Glutamatergic neuron (in vitro differentiated cells): ENCODE results near the gene RAB14. TPM values are rescaled to one million over a fixed set of nuclear protein-coding genes. Genes with fewer than 3 reads are reported as not detected.
"Not testable (repeated sequence)": the region's sequence is repeated elsewhere in the genome, so short reads cannot be mapped to it uniquely, and the experiment has no call there.

Experiments used
- DNase-seq: peaks from one replicate; pipeline ENCODE4 v3.0.0; 2022
- H3K27ac Mint-ChIP-seq: one replicate; pipeline ENCODE4 v1.8.0; 2020; ENCODE audit warnings: mild to moderate bottlenecking, mixed read lengths, inconsistent platforms; ENCODE audit not compliant: unreplicated experiment
- H3K27me3 Mint-ChIP-seq: one replicate; pipeline ENCODE4 v1.8.0; 2020; ENCODE audit warnings: mild to moderate bottlenecking, moderate library complexity, mixed read lengths, inconsistent platforms; ENCODE audit not compliant: unreplicated experiment
- H3K36me3 Mint-ChIP-seq: one replicate; pipeline ENCODE4 v1.8.0; 2020; ENCODE audit warnings: mild to moderate bottlenecking, mixed read lengths, inconsistent platforms; ENCODE audit not compliant: unreplicated experiment
- H3K4me1 Mint-ChIP-seq: one replicate; pipeline ENCODE4 v1.8.0; 2020; ENCODE audit warnings: mild to moderate bottlenecking, low read depth, mixed read lengths, inconsistent platforms; ENCODE audit not compliant: unreplicated experiment
- H3K4me3 Mint-ChIP-seq: one replicate; pipeline ENCODE4 v1.8.0; 2020; ENCODE audit warnings: mild to moderate bottlenecking, mixed read lengths, inconsistent platforms; ENCODE audit not compliant: unreplicated experiment
- H3K9me3 Mint-ChIP-seq: one replicate; pipeline ENCODE4 v1.8.0; 2020; ENCODE audit warnings: mild to moderate bottlenecking, moderate library complexity, mixed read lengths, inconsistent platforms; ENCODE audit not compliant: unreplicated experiment
- total RNA-seq: library from RNA; stranded (reverse); fragmentation: NEBNext Ultra II Directional; extraction: Animal tissue kit (Norgen Biotek cat#: 25700); gene quantifications from one replicate; pipeline ENCODE4 v1.2.1, GENCODE V29; 2021; ENCODE audit not compliant: unreplicated experiment
- TF ChIP-seq, protein P1 (sequence below): fragments of 200-600 bp; sonication (generic); IDR thresholded peaks from one replicate; pipeline ENCODE4 v1.5.0; 2021; ENCODE audit not compliant: partially characterized antibody, unreplicated experiment

Gene RAB14
- total RNA-seq, 1 donor from 2014 or later: 50.7 TPM

DNA sequence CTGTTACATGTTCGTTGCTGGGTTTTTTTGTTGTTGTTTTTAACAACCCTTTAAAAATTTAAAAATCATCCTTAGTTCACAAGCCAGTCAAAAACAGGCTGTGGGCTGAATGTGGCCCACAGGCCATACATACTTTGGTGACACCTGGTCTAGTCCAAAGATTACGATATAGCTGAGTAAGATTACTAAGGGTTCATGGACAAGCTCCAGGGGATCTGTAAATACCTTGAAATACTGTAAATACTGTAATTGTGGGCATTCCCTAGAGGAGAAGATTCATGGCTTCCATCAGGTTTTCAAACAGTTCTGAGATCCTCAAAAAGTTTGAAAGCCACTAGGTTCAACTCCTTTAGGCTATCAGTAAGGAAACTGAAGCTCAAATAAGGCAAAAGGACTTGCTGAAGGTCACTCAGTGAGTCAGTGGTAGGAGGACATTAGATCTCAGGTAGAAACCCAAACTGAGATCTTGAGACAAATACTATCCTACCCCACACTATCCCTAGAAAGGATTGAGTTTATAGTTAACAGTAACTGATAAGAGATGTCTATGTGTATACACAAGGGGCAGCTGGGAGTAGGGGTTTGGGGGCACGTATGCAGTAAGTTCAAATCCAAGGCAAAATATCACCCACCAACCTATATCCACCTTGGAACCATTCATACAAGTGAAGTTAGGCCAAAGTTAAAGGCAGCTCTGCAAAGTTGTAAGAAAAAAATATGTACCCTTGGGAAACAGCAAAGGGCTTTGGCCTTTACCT, 17.8 kb downstream of the RAB14 start:
- no peak for DNase-seq
- H3K36me3 Mint-ChIP-seq: peaks cover 6% of the 10 kb centered on the region
- TF ChIP-seq, protein P1, sequence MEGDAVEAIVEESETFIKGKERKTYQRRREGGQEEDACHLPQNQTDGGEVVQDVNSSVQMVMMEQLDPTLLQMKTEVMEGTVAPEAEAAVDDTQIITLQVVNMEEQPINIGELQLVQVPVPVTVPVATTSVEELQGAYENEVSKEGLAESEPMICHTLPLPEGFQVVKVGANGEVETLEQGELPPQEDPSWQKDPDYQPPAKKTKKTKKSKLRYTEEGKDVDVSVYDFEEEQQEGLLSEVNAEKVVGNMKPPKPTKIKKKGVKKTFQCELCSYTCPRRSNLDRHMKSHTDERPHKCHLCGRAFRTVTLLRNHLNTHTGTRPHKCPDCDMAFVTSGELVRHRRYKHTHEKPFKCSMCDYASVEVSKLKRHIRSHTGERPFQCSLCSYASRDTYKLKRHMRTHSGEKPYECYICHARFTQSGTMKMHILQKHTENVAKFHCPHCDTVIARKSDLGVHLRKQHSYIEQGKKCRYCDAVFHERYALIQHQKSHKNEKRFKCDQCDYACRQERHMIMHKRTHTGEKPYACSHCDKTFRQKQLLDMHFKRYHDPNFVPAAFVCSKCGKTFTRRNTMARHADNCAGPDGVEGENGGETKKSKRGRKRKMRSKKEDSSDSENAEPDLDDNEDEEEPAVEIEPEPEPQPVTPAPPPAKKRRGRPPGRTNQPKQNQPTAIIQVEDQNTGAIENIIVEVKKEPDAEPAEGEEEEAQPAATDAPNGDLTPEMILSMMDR: no peak
- no peak overlapping the region for H3K4me3 Mint-ChIP-seq
- H3K27ac Mint-ChIP-seq: no peak overlapping the region
- H3K9me3 Mint-ChIP-seq: no peaks in the 10 kb centered on the region
- no peaks in the 10 kb centered on the region for H3K4me1 Mint-ChIP-seq
- no peaks in the 10 kb centered on the region for H3K27me3 Mint-ChIP-seq

DNA sequence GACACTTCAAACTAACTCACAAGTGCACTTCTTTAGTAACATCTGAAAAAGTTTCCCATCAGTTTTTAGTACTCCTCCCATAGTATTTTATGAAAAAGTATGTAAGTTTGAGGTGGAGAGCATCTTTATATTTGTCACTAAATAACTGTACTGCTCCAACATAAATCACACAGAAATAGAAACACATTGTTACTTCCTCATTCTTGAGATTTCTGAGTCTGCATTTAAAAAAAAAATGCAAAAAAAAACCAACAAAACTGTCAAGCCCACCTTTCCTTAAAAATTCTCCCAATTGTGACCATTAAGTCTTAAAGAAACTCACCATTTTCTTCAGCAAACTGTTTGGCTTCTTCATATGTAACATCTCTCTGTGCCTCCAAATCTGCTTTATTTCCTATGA, 18.7 kb downstream of the RAB14 start:
- TF ChIP-seq, protein P1: no peak
- no peak overlapping the region for H3K4me3 Mint-ChIP-seq
- peaks cover 6% of the 10 kb centered on the region for H3K36me3 Mint-ChIP-seq
- H3K4me1 Mint-ChIP-seq: no peaks in the 10 kb centered on the region
- H3K27me3 Mint-ChIP-seq: no peaks in the 10 kb centered on the region
- DNase-seq: no peak
- no peaks in the 10 kb centered on the region for H3K9me3 Mint-ChIP-seq
- no peak overlapping the region for H3K27ac Mint-ChIP-seq

DNA sequence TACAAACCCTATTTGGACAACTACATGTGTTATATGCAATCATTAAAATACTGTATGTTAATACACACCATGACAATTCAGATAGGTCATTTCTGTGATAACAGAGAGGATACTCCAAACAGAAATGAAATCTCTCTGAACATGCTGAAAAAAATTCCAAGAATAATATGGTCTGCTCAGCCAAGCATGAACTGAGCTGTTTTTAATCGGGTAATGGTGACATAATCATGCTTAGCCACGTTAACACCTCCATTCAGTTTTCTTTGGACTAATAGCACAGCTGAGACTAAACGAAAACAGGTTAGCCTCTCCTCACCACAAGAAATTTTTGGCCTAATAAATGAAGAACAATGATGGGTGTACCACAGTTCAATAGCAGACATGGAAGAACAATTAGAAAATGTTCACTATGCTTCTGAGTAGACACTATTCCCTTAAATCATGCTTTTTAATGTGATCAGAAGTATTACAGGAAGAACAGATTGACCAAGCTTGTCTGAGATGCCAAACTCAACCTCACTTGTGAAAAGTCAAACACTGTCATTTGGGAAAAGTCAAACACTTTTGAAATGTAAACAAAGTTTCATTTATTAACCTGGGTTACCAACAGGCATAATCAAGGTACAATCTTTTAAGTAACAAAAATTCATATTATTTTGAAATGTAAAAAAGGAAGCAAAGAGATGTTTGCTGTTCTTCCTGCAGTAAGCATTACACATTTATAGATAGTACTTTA, 19.4 kb downstream of the RAB14 start:
- peaks cover 2% of the 10 kb centered on the region for H3K27me3 Mint-ChIP-seq
- no peak overlapping the region for H3K27ac Mint-ChIP-seq
- H3K36me3 Mint-ChIP-seq: peaks cover 6% of the 10 kb centered on the region
- no peak for DNase-seq
- TF ChIP-seq, protein P1: no peak
- H3K4me3 Mint-ChIP-seq: no peak overlapping the region
- no peaks in the 10 kb centered on the region for H3K9me3 Mint-ChIP-seq
- H3K4me1 Mint-ChIP-seq: no peaks in the 10 kb centered on the region

DNA sequence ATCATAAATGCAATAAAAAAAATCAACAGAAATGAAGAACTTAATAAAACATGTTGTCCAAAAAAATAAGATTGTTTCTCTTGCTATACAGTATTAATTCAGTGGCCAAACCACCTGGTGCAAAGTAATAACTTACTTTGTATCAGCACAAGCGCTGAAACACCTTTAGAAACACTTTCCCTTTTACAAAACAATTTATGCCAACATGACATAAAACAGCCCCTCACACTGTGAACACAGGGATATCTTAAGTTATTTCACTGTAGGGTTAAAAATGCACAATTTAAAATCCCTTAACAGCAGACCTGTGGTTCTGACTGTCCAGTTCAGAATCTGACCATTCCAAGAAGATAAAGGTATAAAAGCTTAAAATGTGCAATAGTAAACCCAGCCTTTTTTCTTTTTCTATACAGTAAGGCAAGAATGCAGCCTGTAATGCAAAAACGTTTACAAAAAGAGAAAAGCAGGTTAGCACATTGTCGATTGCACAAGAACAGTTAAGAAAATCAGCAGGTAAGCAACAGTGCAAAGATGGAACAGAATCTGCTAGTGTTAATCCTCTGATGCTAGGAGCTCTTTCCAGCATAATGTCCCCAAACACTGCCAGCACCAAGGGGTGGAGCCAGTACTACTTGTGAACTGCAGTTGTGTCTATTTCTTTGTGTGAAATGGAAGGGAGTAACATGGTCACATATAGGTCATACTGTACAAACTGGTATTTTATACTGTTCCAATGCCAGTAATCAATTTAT, 21.6 kb downstream of the RAB14 start:
- H3K9me3 Mint-ChIP-seq: peaks cover 2% of the 10 kb centered on the region
- H3K4me1 Mint-ChIP-seq: no peaks in the 10 kb centered on the region
- H3K27ac Mint-ChIP-seq: no peak overlapping the region

DNA sequence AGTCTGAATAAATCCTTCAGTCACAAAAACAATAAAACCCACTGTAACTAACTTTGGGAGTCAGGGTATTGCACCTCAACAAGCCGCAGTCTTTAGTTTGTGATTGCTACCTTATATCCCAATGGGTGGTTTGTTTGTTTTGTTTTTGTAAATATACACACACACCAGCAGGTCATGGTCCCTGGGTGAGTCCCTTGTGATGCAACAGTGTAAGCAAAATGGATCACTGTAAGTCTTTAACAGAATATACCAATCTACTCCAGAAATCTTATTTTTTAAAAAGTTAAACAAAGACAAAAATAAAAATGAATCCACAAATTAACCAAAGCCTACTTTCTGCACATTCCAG, 22.3 kb downstream of the RAB14 start:
- H3K4me3 Mint-ChIP-seq, H3K27ac Mint-ChIP-seq, H3K4me1 Mint-ChIP-seq, DNase-seq, H3K27me3 Mint-ChIP-seq, H3K9me3 Mint-ChIP-seq, H3K36me3 Mint-ChIP-seq: not testable (repeated sequence)

More for the DNA sequence above, 21.6 kb downstream of the RAB14 start:
- no peak overlapping the region for H3K4me3 Mint-ChIP-seq
- H3K27me3 Mint-ChIP-seq: peaks cover 2% of the 10 kb centered on the region
- peaks cover 6% of the 10 kb centered on the region for H3K36me3 Mint-ChIP-seq
- TF ChIP-seq, protein P1: no peak
- no peak for DNase-seq
